ENCODE data around the gene PASK. TPM values are rescaled to one million over a fixed set of nuclear protein-coding genes. Genes with fewer than 3 reads are reported as not detected.

PASK gene
- total RNA-seq, 1 donor = 21.9 TPM

DNA sequence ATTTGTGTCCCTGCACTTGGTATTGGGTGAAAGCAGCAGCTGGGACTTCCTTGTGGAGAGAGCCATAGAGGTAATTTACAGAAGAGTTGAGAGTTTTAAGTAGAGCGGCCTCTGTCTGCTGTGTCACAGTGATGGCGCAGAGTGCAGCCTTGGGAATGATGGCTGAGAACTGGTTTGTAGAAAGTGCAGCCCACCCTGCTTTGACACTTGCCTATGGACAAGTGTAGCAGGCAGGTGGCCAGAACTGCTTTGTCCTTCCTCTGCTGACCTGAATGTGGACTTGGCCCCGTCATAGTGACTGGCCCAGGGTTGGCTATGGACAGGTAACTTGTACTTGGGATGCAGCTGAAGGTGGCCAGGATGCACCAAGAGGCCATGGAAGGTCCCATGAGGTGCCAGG lies 32.9 kb upstream of the PASK start:
- DNase-seq (ENCODE audit: low read depth) = no peak
- TF ChIP-seq, protein P1, sequence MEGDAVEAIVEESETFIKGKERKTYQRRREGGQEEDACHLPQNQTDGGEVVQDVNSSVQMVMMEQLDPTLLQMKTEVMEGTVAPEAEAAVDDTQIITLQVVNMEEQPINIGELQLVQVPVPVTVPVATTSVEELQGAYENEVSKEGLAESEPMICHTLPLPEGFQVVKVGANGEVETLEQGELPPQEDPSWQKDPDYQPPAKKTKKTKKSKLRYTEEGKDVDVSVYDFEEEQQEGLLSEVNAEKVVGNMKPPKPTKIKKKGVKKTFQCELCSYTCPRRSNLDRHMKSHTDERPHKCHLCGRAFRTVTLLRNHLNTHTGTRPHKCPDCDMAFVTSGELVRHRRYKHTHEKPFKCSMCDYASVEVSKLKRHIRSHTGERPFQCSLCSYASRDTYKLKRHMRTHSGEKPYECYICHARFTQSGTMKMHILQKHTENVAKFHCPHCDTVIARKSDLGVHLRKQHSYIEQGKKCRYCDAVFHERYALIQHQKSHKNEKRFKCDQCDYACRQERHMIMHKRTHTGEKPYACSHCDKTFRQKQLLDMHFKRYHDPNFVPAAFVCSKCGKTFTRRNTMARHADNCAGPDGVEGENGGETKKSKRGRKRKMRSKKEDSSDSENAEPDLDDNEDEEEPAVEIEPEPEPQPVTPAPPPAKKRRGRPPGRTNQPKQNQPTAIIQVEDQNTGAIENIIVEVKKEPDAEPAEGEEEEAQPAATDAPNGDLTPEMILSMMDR (IDR thresholded peaks at IDR 0.05; ENCODE audit: insufficient read depth, low read length) = no peak

DNA sequence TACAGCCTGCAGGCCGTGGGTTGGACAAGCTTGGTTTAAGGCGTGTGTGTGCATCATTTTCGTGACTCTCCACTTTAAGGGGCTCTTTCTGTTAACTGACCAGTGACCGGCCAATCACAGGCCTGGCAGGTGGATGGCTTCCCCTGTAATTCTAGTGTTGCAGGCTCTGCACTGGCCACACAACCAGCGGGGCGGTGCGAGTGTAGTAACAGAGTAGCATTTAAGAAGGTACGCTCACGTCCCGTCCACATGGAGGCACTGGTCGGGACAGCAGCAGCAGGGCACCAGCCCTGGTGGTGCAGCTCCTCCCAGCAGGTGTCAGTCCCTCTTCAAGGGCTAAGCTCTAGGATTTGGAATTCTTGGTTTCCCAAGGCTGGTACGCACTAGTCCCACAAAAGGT lies 31.2 kb upstream of the PASK start:
- H3K4me3 ChIP-seq (ENCODE audit: low read depth, low read length) = no peak overlapping the region
- TF ChIP-seq, protein P1 (IDR thresholded peaks at IDR 0.05; ENCODE audit: insufficient read depth, low read length) = no peak
- DNase-seq (ENCODE audit: low read depth) = no peak

More for the DNA sequence above, 32.9 kb upstream of the PASK start:
- H3K4me3 ChIP-seq (ENCODE audit: low read depth, low read length) = no peak overlapping the region

DNA sequence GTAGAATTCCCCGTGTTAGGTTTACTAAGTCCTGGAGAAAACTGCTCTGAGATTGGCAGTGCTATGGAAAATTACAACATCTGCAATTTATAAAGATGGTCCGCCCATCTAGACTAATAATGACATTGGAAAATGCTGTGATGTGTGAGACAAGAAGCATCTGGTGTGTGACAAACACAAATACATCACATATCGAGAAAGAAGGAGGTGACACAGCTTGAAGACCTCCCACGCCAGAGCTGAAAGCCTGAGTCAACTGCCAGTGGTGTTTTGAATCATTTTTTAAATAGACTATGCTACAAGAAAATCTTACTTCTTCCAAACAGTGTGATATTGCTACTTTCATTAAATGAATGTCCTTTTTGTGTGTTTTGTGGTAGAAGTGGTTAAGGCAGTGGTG lies 30.6 kb upstream of the PASK start:
- H3K4me3 ChIP-seq (ENCODE audit: low read depth, low read length) = no peak overlapping the region
- TF ChIP-seq, protein P1 (IDR thresholded peaks at IDR 0.05; ENCODE audit: insufficient read depth, low read length) = no peak
- no peak for DNase-seq (ENCODE audit: low read depth)

DNA sequence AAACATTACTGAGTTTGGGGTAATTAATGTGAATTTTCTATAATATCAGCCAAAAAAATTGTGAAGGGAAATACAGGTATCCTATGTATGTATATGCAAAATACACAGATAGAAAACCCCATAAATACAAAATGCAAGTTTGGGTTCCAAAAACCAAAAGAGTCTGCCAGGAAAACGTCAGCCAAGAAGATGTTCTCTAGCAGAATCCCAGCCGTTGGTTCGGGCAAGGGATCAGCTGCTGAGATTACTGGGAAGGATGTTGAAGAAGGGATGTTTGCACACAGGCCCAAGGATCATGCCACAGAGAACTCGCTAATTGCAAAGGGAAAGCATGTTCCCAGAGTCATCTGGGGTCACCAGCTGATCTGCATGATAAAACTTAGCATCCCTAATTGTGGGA lies 29.7 kb upstream of the PASK start:
- no peak overlapping the region for H3K4me3 ChIP-seq (ENCODE audit: low read depth, low read length)
- DNase-seq (ENCODE audit: low read depth) = no peak
- TF ChIP-seq, protein P1 (IDR thresholded peaks at IDR 0.05; ENCODE audit: insufficient read depth, low read length) = no peak

DNA sequence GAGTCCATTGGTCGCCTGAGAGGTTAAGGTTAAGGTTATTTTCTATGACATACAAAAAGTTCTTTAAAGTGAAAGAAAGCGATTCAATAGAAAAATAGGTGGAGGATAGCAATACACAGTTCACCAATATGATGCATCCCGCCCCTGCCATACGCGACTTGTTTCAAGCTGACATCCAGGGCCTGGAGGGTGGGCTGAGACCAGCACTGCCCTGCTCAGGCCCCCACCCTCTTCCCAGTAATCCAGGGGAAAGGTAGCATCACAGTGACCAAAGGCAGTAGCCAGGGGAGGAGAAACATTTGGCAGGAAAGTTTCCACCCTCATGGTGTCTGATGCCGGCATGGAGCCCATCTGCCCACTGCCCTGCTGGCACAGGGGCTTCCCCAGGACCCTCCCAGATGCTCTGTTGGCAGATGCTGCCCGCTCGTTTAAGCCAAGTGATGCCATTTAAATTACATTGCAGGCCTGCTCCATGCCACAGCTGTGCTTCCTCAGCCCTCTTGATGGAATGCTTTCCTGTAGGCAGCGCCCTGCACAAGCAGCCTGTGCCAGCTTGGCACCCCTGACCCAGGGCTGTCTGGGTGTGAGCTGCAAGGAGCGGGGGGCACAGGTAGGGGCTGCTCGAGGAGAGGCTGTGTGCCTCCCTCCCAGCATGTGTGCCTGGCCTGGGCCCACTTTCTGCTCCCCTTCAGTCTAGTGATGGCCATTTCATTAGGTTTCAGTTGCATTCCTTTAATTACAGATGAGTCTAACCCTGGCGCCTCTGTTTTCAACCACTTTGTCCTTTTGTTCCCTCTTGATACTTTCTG lies 28.5 kb upstream of the PASK start:
- H3K4me3 ChIP-seq (ENCODE audit: low read depth, low read length) = no peak overlapping the region
- TF ChIP-seq, protein P1 (IDR thresholded peaks at IDR 0.05; ENCODE audit: insufficient read depth, low read length) = no peak
- no peak for DNase-seq (ENCODE audit: low read depth)

DNA sequence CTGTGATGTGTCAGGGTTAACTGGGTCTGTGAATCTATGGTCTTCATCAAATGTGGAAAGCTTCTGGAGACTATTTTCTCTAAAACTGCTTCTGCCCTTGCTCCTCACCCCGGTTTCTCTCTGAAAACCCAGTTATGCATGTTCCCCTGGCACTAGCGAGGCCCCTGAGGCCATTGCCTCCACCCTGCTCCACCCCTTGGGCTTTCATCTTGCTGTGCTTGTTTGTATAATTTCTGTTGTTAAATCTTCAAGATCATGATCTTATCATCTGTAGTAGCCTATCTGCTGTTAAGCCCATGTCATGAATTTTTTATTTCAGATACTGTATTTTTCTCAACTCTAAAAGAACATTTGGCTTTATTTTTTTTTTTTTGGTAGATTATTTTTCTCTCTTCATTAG lies 24.3 kb upstream of the PASK start:
- TF ChIP-seq, protein P1 (IDR thresholded peaks at IDR 0.05; ENCODE audit: insufficient read depth, low read length) = no peak
- DNase-seq (ENCODE audit: low read depth) = no peak
- H3K4me3 ChIP-seq (ENCODE audit: low read depth, low read length) = no peak overlapping the region

DNA sequence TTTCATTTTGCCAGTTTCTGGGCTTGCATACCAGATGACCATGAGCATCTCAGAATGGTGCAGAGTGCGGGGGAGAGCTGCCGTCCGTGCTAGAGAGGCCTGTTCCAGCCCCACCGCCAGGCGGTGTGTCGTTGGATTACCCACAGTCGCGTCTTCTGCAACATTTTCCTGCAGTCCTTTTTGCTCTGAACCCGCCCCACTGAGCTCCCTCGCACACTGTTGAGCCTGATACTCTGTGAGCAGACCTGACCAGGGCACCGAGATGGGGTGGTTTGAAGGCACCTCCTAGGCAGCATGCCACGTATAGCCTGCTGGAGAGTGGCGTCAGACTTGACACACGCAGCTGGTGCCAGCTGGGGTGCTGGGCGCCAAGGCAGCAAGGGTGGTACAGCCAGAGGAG lies 19.1 kb upstream of the PASK start:
- DNase-seq (ENCODE audit: low read depth) = no peak
- H3K4me3 ChIP-seq (ENCODE audit: low read depth, low read length) = no peak overlapping the region
- TF ChIP-seq, protein P1 (IDR thresholded peaks at IDR 0.05; ENCODE audit: insufficient read depth, low read length) = no peak
